GM23338 (cell line): ENCODE measurements around the gene RAPGEF3. TPM values are rescaled to one million over a fixed set of nuclear protein-coding genes. Genes with fewer than 3 reads are reported as not detected.
A peak's percentile ranks its signal among the peaks of the same experiment; 100 is the strongest.

Experiments
- ATAC-seq: fragments of 200-7000 bp; cut with Tn5 transposase; 3 replicates; pipeline ENCODE4 v1.9.1; 2020
- DNase-seq: peaks from one replicate; pipeline ENCODE4 v3.0.0-alpha.2; 2015; ENCODE audit warnings: low spot score
- H2AFZ ChIP-seq: fragments of 200-600 bp; sonication (generic); 2 replicates; pipeline ENCODE4 v1.8.0; 2016; ENCODE audit warnings: antibody characterized with exemption, mild to moderate bottlenecking, moderate library complexity
- H3F3A ChIP-seq: fragments of 200-600 bp; sonication (generic); replicated peaks from 2 replicates; pipeline ENCODE4 v1.8.0; 2017; ENCODE audit warnings: antibody characterized with exemption, mixed run types, low read depth
- H3K27ac ChIP-seq: fragments of 200-600 bp; sonication (generic); 2 replicates; pipeline ENCODE4 v1.6.1; 2016; ENCODE audit warnings: low read depth
- H3K27me3 ChIP-seq: fragments of 200-600 bp; sonication (generic); 2 replicates; pipeline ENCODE4 v1.8.0; 2016; ENCODE audit warnings: mild to moderate bottlenecking, mixed run types, moderate library complexity; ENCODE audit not compliant: insufficient read depth
- H3K36me3 ChIP-seq: fragments of 200-600 bp; sonication (generic); 2 replicates; pipeline ENCODE4 v1.8.0; 2016; ENCODE audit warnings: mild to moderate bottlenecking; ENCODE audit not compliant: insufficient read depth
- H3K4me1 ChIP-seq: fragments of 200-600 bp; sonication (generic); 2 replicates; pipeline ENCODE4 v1.8.0; 2016; ENCODE audit warnings: mild to moderate bottlenecking, moderate library complexity; ENCODE audit not compliant: insufficient read depth
- H3K4me2 ChIP-seq: fragments of 200-600 bp; sonication (generic); 2 replicates; pipeline ENCODE4 v1.7.1; 2017; ENCODE audit warnings: mixed run types
- H3K4me3 ChIP-seq: fragments of 200-600 bp; sonication (generic); 2 replicates; pipeline ENCODE4 v1.6.1; 2016; ENCODE audit warnings: mixed run types
- H3K79me2 ChIP-seq: fragments of 200-600 bp; sonication (generic); replicated peaks from 2 replicates; pipeline ENCODE4 v1.8.0; 2017; ENCODE audit warnings: mild to moderate bottlenecking; ENCODE audit not compliant: insufficient read depth
- H3K9me2 ChIP-seq: fragments of 200-600 bp; sonication (generic); 2 replicates; pipeline ENCODE4 v1.8.0; 2017; ENCODE audit not compliant: insufficient read depth
- H4K20me1 ChIP-seq: fragments of 200-600 bp; sonication (generic); replicated peaks from 2 replicates; pipeline ENCODE4 v1.8.0; 2017; ENCODE audit warnings: mild to moderate bottlenecking; ENCODE audit not compliant: insufficient read depth
- H3K27ac Mint-ChIP-seq: 2 replicates; pipeline ENCODE4 v1.8.0; 2020; ENCODE audit warnings: inconsistent platforms, mild to moderate bottlenecking, moderate library complexity, mixed read lengths
- H3K27me3 Mint-ChIP-seq: 3 replicates; pipeline ENCODE4 v1.8.0; 2022; ENCODE audit warnings: low read depth, mild to moderate bottlenecking, moderate library complexity, mixed read lengths, inconsistent platforms; ENCODE audit not compliant: insufficient read depth, poor library complexity
- H3K36me3 Mint-ChIP-seq: 3 replicates; pipeline ENCODE4 v1.8.0; 2021; ENCODE audit warnings: low read depth, mild to moderate bottlenecking, inconsistent platforms, moderate library complexity, mixed read lengths
- H3K4me1 Mint-ChIP-seq: 3 replicates; pipeline ENCODE4 v1.8.0; 2020; ENCODE audit warnings: mild to moderate bottlenecking, inconsistent platforms, mixed read lengths
- H3K4me3 Mint-ChIP-seq: 3 replicates; pipeline ENCODE4 v1.8.0; 2021; ENCODE audit warnings: moderate library complexity, mild to moderate bottlenecking, inconsistent platforms, mixed read lengths
- H3K9me3 Mint-ChIP-seq: 3 replicates; pipeline ENCODE4 v1.8.0; 2020; ENCODE audit warnings: moderate library complexity, mild to moderate bottlenecking, inconsistent platforms, mixed read lengths
- CREB1 ChIP-seq: fragments of 250-450 bp; sonication (Bioruptor Pico); IDR thresholded peaks from 2 replicates; pipeline ENCODE4 v1.5.0; 2020; ENCODE audit warnings: low read depth, mild to moderate bottlenecking, moderate library complexity
- EZH2 ChIP-seq: fragments of 200-600 bp; sonication (generic); IDR thresholded peaks from one replicate; pipeline ENCODE4 v1.8.0; 2017; ENCODE audit warnings: antibody characterized with exemption, mild to moderate bottlenecking, low read depth; ENCODE audit not compliant: unreplicated experiment
- EZH2phosphoT487 ChIP-seq: fragments of 200-600 bp; sonication (generic); IDR thresholded peaks from one replicate; pipeline ENCODE4 v1.8.1; 2018; ENCODE audit warnings: antibody characterized with exemption; ENCODE audit not compliant: unreplicated experiment
- JUNB ChIP-seq: IDR thresholded peaks from one replicate; pipeline ENCODE4 v1.6.1; 2016; ENCODE audit warnings: antibody characterized with exemption; ENCODE audit not compliant: unreplicated experiment
- NANOG ChIP-seq: IDR thresholded peaks from 2 replicates; pipeline ENCODE4 v1.6.1; 2016; ENCODE audit warnings: antibody characterized with exemption, borderline replicate concordance
- POLR2AphosphoS5 ChIP-seq: IDR thresholded peaks from 2 replicates; pipeline ENCODE4 v1.6.1; 2016; ENCODE audit warnings: antibody characterized with exemption, low read depth
- STAT1 ChIP-seq: IDR thresholded peaks from one replicate; pipeline ENCODE4 v1.6.1; 2016; ENCODE audit warnings: antibody characterized with exemption; ENCODE audit not compliant: unreplicated experiment
- ZNF114 ChIP-seq: fragments of 250-450 bp; sonication (Bioruptor Pico); IDR thresholded peaks from 2 replicates; pipeline ENCODE4 v1.5.0; 2020; ENCODE audit warnings: mild to moderate bottlenecking, moderate library complexity
- ZNF331 ChIP-seq: fragments of 250-450 bp; sonication (Bioruptor Pico); IDR thresholded peaks from 2 replicates; pipeline ENCODE4 v1.5.0; 2020; ENCODE audit warnings: low read depth, mild to moderate bottlenecking, moderate library complexity
- polyA plus RNA-seq: library from polyadenylated mRNA; unstranded; fragments of >200 nt; fragmentation: Nextera tagmentation; extraction: Ambion mirVana; gene quantifications from 2 replicates; pipeline ENCODE4 v1.2.1, GENCODE V29; 2016
- total RNA-seq: library from RNA; depleted of rRNA; stranded (reverse); fragments of >200 nt; shearing (Covaris generic); gene quantifications from 2 replicates; pipeline ENCODE4 v1.2.3, GENCODE V29; 2014
- TF ChIP-seq, protein P1 (sequence below): fragments of 250-450 bp; sonication (Bioruptor Pico); IDR thresholded peaks from 2 replicates; pipeline ENCODE4 v1.5.0; 2020; ENCODE audit warnings: mild to moderate bottlenecking, moderate library complexity
- TF ChIP-seq, protein P2 (sequence below), 2 experiments: fragments of 200-600 bp in 1 of 2; sonication (generic) in 1 of 2; conservative IDR thresholded peaks; 2 replicates each; pipeline versions ENCODE4 v1.5.1 to v1.6.1; 2016 to 2017; ENCODE audit warnings: antibody characterized with exemption in 2 of 2, low read depth in 2 of 2, mild to moderate bottlenecking in 2 of 2, moderate library complexity in 1 of 2
- TF ChIP-seq, protein P3 (sequence below): IDR thresholded peaks from 2 replicates; pipeline ENCODE4 v1.6.1; 2016; ENCODE audit warnings: antibody characterized with exemption
- TF ChIP-seq, protein P4 (sequence below): IDR thresholded peaks from one replicate; pipeline ENCODE4 v1.6.1; 2018; ENCODE audit warnings: antibody characterized with exemption; ENCODE audit not compliant: unreplicated experiment

The RAPGEF3 gene
- total and polyA plus RNA-seq, 2 experiments from 2014 or later, result 2.3 to 11.8 TPM

DNA sequence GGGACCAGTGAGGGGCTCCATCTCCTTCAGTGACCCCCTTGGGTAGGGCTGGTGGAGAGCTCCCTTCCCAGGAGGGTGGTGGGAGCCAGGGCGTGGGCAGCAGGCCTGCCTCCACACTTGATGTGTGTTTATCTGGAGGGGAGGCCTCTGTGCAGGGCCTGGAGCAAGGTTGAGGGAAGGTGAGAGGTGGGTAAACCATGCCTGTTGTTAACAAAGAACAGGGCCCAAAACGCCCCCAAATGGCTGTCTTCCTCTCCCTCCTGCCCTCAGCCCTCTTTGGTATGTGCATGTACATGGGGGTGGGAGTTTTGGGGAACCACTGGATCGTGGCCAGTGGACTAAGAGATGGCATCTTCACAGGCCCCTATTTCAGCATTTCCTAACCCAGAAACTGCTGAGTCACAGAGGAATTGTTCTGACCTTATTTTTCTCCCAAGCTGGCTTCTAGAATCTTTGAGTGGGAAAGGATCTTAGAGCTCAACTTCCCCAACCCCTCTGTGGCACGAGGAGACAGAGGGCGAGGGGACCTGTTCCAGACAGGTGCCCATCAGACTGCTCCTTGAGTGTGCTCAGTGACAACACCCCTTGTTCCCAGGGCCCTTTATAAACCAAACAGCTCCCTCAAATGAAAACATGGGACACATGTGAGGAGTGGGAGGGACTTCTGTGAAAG lies 17.9 kb upstream of the RAPGEF3 start:
- H3K9me2 ChIP-seq, result no peaks in the 10 kb centered on the region
- no peak for ATAC-seq
- Mint-ChIP-seq H3K4me1 (peaks cover 52% of the 10 kb centered on the region), H3K27me3 (peaks cover 31% of the 10 kb centered on the region), H3K9me3 (no peaks in the 10 kb centered on the region), H3K4me3 (no peak overlapping the region), H3K27ac (peak overlapping the region; percentile 62; the same call in 1 of the 2 replicates), H3K36me3 (no peaks in the 10 kb centered on the region)
- peaks cover 2% of the 10 kb centered on the region for H4K20me1 ChIP-seq
- H3K4me3 ChIP-seq, result no peak overlapping the region
- H3K27ac ChIP-seq, result no peak overlapping the region
- DNase-seq, result no peak
- H3K27me3 ChIP-seq, result peaks cover 17% of the 10 kb centered on the region
- TF ChIP-seq, protein P1, sequence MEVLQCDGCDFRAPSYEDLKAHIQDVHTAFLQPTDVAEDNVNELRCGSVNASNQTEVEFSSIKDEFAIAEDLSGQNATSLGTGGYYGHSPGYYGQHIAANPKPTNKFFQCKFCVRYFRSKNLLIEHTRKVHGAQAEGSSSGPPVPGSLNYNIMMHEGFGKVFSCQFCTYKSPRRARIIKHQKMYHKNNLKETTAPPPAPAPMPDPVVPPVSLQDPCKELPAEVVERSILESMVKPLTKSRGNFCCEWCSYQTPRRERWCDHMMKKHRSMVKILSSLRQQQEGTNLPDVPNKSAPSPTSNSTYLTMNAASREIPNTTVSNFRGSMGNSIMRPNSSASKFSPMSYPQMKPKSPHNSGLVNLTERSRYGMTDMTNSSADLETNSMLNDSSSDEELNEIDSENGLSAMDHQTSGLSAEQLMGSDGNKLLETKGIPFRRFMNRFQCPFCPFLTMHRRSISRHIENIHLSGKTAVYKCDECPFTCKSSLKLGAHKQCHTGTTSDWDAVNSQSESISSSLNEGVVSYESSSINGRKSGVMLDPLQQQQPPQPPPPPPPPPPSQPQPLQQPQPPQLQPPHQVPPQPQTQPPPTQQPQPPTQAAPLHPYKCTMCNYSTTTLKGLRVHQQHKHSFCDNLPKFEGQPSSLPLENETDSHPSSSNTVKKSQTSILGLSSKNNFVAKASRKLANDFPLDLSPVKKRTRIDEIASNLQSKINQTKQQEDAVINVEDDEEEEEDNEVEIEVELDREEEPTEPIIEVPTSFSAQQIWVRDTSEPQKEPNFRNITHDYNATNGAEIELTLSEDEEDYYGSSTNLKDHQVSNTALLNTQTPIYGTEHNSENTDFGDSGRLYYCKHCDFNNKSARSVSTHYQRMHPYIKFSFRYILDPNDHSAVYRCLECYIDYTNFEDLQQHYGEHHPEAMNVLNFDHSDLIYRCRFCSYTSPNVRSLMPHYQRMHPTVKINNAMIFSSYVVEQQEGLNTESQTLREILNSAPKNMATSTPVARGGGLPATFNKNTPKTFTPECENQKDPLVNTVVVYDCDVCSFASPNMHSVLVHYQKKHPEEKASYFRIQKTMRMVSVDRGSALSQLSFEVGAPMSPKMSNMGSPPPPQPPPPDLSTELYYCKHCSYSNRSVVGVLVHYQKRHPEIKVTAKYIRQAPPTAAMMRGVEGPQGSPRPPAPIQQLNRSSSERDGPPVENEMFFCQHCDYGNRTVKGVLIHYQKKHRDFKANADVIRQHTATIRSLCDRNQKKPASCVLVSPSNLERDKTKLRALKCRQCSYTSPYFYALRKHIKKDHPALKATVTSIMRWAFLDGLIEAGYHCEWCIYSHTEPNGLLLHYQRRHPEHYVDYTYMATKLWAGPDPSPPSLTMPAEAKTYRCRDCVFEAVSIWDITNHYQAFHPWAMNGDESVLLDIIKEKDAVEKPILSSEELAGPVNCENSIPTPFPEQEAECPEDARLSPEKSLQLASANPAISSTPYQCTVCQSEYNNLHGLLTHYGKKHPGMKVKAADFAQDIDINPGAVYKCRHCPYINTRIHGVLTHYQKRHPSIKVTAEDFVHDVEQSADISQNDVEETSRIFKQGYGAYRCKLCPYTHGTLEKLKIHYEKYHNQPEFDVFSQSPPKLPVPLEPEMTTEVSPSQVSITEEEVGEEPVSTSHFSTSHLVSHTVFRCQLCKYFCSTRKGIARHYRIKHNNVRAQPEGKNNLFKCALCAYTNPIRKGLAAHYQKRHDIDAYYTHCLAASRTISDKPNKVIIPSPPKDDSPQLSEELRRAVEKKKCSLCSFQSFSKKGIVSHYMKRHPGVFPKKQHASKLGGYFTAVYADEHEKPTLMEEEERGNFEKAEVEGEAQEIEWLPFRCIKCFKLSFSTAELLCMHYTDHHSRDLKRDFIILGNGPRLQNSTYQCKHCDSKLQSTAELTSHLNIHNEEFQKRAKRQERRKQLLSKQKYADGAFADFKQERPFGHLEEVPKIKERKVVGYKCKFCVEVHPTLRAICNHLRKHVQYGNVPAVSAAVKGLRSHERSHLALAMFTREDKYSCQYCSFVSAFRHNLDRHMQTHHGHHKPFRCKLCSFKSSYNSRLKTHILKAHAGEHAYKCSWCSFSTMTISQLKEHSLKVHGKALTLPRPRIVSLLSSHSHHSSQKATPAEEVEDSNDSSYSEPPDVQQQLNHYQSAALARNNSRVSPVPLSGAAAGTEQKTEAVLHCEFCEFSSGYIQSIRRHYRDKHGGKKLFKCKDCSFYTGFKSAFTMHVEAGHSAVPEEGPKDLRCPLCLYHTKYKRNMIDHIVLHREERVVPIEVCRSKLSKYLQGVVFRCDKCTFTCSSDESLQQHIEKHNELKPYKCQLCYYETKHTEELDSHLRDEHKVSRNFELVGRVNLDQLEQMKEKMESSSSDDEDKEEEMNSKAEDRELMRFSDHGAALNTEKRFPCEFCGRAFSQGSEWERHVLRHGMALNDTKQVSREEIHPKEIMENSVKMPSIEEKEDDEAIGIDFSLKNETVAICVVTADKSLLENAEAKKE (CRISPR knock-in tag), result no peak
- TF ChIP-seq ZNF331 (CRISPR knock-in tag), result no peak
- no peak for TF ChIP-seq EZH2phosphoT487
- TF ChIP-seq, protein P2, sequence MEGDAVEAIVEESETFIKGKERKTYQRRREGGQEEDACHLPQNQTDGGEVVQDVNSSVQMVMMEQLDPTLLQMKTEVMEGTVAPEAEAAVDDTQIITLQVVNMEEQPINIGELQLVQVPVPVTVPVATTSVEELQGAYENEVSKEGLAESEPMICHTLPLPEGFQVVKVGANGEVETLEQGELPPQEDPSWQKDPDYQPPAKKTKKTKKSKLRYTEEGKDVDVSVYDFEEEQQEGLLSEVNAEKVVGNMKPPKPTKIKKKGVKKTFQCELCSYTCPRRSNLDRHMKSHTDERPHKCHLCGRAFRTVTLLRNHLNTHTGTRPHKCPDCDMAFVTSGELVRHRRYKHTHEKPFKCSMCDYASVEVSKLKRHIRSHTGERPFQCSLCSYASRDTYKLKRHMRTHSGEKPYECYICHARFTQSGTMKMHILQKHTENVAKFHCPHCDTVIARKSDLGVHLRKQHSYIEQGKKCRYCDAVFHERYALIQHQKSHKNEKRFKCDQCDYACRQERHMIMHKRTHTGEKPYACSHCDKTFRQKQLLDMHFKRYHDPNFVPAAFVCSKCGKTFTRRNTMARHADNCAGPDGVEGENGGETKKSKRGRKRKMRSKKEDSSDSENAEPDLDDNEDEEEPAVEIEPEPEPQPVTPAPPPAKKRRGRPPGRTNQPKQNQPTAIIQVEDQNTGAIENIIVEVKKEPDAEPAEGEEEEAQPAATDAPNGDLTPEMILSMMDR (conservative IDR thresholded peaks at IDR 0.05; ENCODE audit: low read depth in 2 of 2), result no peak
- TF ChIP-seq NANOG, result no peak
- no peak for TF ChIP-seq ZNF114
- TF ChIP-seq EZH2, result no peak
- TF ChIP-seq, protein P3, sequence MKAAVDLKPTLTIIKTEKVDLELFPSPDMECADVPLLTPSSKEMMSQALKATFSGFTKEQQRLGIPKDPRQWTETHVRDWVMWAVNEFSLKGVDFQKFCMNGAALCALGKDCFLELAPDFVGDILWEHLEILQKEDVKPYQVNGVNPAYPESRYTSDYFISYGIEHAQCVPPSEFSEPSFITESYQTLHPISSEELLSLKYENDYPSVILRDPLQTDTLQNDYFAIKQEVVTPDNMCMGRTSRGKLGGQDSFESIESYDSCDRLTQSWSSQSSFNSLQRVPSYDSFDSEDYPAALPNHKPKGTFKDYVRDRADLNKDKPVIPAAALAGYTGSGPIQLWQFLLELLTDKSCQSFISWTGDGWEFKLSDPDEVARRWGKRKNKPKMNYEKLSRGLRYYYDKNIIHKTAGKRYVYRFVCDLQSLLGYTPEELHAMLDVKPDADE, result no peak
- TF ChIP-seq STAT1, result no peak
- no peak for TF ChIP-seq CREB1 (CRISPR knock-in tag)
- TF ChIP-seq, protein P4, sequence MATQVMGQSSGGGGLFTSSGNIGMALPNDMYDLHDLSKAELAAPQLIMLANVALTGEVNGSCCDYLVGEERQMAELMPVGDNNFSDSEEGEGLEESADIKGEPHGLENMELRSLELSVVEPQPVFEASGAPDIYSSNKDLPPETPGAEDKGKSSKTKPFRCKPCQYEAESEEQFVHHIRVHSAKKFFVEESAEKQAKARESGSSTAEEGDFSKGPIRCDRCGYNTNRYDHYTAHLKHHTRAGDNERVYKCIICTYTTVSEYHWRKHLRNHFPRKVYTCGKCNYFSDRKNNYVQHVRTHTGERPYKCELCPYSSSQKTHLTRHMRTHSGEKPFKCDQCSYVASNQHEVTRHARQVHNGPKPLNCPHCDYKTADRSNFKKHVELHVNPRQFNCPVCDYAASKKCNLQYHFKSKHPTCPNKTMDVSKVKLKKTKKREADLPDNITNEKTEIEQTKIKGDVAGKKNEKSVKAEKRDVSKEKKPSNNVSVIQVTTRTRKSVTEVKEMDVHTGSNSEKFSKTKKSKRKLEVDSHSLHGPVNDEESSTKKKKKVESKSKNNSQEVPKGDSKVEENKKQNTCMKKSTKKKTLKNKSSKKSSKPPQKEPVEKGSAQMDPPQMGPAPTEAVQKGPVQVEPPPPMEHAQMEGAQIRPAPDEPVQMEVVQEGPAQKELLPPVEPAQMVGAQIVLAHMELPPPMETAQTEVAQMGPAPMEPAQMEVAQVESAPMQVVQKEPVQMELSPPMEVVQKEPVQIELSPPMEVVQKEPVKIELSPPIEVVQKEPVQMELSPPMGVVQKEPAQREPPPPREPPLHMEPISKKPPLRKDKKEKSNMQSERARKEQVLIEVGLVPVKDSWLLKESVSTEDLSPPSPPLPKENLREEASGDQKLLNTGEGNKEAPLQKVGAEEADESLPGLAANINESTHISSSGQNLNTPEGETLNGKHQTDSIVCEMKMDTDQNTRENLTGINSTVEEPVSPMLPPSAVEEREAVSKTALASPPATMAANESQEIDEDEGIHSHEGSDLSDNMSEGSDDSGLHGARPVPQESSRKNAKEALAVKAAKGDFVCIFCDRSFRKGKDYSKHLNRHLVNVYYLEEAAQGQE, result no peak
- TF ChIP-seq POLR2AphosphoS5, result no peak
- TF ChIP-seq JUNB, result no peak
- H2AFZ ChIP-seq, result no peak overlapping the region
- H3F3A ChIP-seq, result peaks cover 15% of the 10 kb centered on the region
- H3K4me1 ChIP-seq, result peaks cover 37% of the 10 kb centered on the region
- no peaks in the 10 kb centered on the region for H3K36me3 ChIP-seq
- no peak overlapping the region for H3K4me2 ChIP-seq
- H3K79me2 ChIP-seq, result no peaks in the 10 kb centered on the region
